ENCODE measurements around the gene CRYZL1. TPM values are rescaled to one million over a fixed set of nuclear protein-coding genes. Genes with fewer than 3 reads are reported as not detected.
"Not testable (repeated sequence)": the region's sequence is repeated elsewhere in the genome, so short reads cannot be mapped to it uniquely, and the experiment has no call there.

The CRYZL1 gene
- total RNA-seq, 4 donors from 2014 or later: 24.4 to 47.3 (median 33.0) TPM

DNA sequence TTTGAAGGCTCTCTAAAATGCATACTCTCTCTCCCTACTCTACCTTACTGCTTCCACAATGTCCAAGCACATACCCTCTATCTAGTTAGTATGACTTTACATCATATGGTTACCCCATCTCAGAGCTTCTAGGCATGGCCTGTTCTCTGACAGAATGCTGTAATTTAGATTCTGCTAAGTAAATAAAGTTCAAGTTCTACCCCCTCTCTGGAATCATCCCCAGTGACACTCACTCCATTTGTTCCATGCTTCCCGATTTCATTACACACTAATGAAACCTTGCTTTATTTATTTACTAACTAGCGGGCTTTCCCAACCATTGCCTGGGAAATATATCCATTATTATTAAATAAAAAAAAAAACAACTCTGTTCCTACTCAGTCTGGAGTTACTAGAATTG lies 7.3 kb downstream of the CRYZL1 start:
- Histone ChIP-seq H3K36me3 (peaks cover 0 to 30% of the 10 kb centered on the region in 2 donors), H3K4me1 (peaks cover 0 to 16% (median 0%) of the 10 kb centered on the region in 3 donors), H3K27ac (no peak overlapping the region), H3K27me3 (no peaks in the 10 kb centered on the region), H3K4me3 (no peak overlapping the region), H3K9me3 (no peaks in the 10 kb centered on the region)
- WGBS, 2 donors (ENCODE audit: low coverage in 1 of 2): 89 to 90% methylated on average over 2 of the region's 2 CpGs
- TF ChIP-seq POLR2A (IDR thresholded peaks at IDR 0.05) (no peak), EP300 (IDR thresholded peaks at IDR 0.05) (no peak), POLR2AphosphoS5 (IDR thresholded peaks at IDR 0.05) (no peak)
- TF ChIP-seq, protein P1, sequence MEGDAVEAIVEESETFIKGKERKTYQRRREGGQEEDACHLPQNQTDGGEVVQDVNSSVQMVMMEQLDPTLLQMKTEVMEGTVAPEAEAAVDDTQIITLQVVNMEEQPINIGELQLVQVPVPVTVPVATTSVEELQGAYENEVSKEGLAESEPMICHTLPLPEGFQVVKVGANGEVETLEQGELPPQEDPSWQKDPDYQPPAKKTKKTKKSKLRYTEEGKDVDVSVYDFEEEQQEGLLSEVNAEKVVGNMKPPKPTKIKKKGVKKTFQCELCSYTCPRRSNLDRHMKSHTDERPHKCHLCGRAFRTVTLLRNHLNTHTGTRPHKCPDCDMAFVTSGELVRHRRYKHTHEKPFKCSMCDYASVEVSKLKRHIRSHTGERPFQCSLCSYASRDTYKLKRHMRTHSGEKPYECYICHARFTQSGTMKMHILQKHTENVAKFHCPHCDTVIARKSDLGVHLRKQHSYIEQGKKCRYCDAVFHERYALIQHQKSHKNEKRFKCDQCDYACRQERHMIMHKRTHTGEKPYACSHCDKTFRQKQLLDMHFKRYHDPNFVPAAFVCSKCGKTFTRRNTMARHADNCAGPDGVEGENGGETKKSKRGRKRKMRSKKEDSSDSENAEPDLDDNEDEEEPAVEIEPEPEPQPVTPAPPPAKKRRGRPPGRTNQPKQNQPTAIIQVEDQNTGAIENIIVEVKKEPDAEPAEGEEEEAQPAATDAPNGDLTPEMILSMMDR (IDR thresholded peaks at IDR 0.05): no peak
- no peak for ATAC-seq

DNA sequence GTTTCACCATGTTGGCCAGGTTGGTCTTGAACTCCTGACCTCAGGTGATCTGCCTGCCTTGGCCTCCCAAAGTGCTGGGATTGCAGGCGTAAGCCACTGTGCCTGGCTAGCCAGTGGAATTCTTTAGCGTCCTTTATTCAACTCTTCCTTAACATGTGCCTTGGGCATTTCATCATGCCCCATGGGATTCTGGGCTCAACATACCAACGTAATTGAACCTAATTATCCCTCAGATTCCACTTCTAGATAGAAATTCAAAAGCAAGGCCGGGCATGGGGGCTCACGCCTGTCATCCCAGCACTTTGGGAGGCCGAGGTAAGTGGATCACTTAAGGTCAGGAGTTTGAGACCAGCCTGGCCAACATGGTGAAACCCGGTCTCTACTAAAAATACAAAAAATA lies 15.4 kb downstream of the CRYZL1 start:
- not testable (repeated sequence) for H3K9me3 ChIP-seq, H3K4me3 ChIP-seq, H3K27ac ChIP-seq, ATAC-seq, H3K27me3 ChIP-seq, H3K4me1 ChIP-seq
- peaks cover 0 to 75% of the 10 kb centered on the region in 2 donors for H3K36me3 ChIP-seq
- 87 to 96% methylated on average over 2 to 4 of the region's 7 CpGs for WGBS, 2 donors (ENCODE audit: low coverage in 1 of 2)

GRCh38 chr21:33622253-33622652 lies 19.3 kb downstream of the CRYZL1 start:
- H3K4me3 ChIP-seq: no peak overlapping the region
- TF ChIP-seq POLR2A (IDR thresholded peaks at IDR 0.05): no peak
- TF ChIP-seq POLR2AphosphoS5 (IDR thresholded peaks at IDR 0.05): no peak
- TF ChIP-seq EP300 (IDR thresholded peaks at IDR 0.05): no peak
- TF ChIP-seq, protein P1 (IDR thresholded peaks at IDR 0.05): no peak
- H3K9me3 ChIP-seq: no peaks in the 10 kb centered on the region
- H3K4me1 ChIP-seq: no peaks in the 10 kb centered on the region
- H3K36me3 ChIP-seq: peaks cover 0 to 79% of the 10 kb centered on the region in 2 donors
- no peak for ATAC-seq
- H3K27ac ChIP-seq: no peak overlapping the region
- H3K27me3 ChIP-seq: no peaks in the 10 kb centered on the region

DNA sequence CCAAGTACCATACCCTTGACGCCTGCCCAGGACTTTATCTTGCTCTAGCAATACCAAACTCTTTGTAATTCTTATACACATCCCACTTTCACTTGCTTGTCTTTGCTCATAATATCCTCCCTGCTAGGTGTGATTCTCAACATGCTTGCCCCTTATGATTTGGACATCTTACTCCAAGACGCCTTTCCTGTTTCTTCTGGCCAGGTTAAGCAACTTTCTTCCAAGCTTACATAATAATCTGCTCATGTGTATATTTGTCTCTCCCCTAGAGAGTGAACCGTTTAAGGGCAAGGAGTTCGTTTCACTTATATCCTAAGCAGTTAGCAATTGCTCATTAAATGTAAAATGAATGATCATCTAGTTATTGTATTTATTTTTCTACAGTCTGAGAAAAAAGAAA lies 21.8 kb downstream of the CRYZL1 start:
- no peak for ATAC-seq
- H3K4me3 ChIP-seq: no peak overlapping the region
- TF ChIP-seq EP300 (IDR thresholded peaks at IDR 0.05) (no peak), POLR2A (IDR thresholded peaks at IDR 0.05) (no peak), POLR2AphosphoS5 (IDR thresholded peaks at IDR 0.05) (no peak)
- TF ChIP-seq, protein P1 (IDR thresholded peaks at IDR 0.05): no peak
- H3K36me3 ChIP-seq: peaks cover 0 to 97% of the 10 kb centered on the region in 2 donors
- no peaks in the 10 kb centered on the region for H3K27me3 ChIP-seq
- no peaks in the 10 kb centered on the region for H3K9me3 ChIP-seq
- 85 to 90% methylated on average over 4 of the region's 4 CpGs for WGBS, 2 donors (ENCODE audit: low coverage in 1 of 2)
- no peaks in the 10 kb centered on the region for H3K4me1 ChIP-seq
- H3K27ac ChIP-seq: no peak overlapping the region

DNA sequence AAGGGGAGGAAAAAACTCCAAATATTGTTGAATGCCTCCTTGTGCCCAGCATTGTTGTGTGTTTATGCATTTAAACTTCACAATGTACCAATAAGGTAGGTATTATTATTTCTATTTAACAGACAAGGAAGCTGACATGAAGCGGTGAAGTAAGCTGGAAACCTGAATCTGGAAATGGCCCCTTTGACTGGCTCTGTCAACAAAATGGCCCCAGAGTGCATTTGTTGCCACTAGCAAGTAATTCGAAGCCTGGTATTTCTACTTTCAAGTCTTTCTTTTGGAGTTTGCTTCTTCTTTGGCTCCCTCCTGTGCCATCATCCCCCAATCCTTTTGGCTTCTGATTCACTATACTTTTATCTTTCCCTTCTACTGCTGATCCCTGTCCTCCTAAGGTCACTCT lies 23.1 kb downstream of the CRYZL1 start:
- no peak overlapping the region for H3K27ac ChIP-seq
- no peaks in the 10 kb centered on the region for H3K9me3 ChIP-seq
- TF ChIP-seq POLR2AphosphoS5 (IDR thresholded peaks at IDR 0.05): no peak
- TF ChIP-seq, protein P1 (IDR thresholded peaks at IDR 0.05): no peak
- TF ChIP-seq EP300 (IDR thresholded peaks at IDR 0.05): no peak
- no peak for TF ChIP-seq POLR2A (IDR thresholded peaks at IDR 0.05)
- H3K4me1 ChIP-seq: no peaks in the 10 kb centered on the region
- WGBS, 2 donors (ENCODE audit: low coverage in 1 of 2): 91 to 100% methylated on average over 2 of the region's 2 CpGs
- no peak for ATAC-seq
- H3K27me3 ChIP-seq: no peaks in the 10 kb centered on the region
- no peak overlapping the region for H3K4me3 ChIP-seq
- peaks cover 0 to 98% of the 10 kb centered on the region in 2 donors for H3K36me3 ChIP-seq

- WGBS, 2 donors (ENCODE audit: low coverage in 1 of 2): 80 to 100% methylated on average over 1 to 5 of the region's 11 CpGs
- H3K9me3 ChIP-seq, H3K4me3 ChIP-seq, H3K27me3 ChIP-seq, H3K4me1 ChIP-seq, ATAC-seq, H3K27ac ChIP-seq: not testable (repeated sequence)
- peaks cover 0 to 98% of the 10 kb centered on the region in 2 donors for H3K36me3 ChIP-seq
These were observed 24.0 kb downstream of the CRYZL1 start for GRCh38 chr21:33617565-33617964.

All from gastroesophageal sphincter (tissue), 4 donors.